Right renal cortex interstitium (tissue), 3 donors: ENCODE results near the gene RSPH10B2. TPM values are rescaled to one million over a fixed set of nuclear protein-coding genes. Genes with fewer than 3 reads are reported as not detected.
A peak's percentile ranks its signal among the peaks of the same experiment; 100 is the strongest.
"Not testable (repeated sequence)": the region's sequence is repeated elsewhere in the genome, so short reads cannot be mapped to it uniquely, and the experiment has no call there.

ENCODE experiments used
- DNase-seq, 3 donors: peaks; one replicate each; pipeline ENCODE4 v3.0.0-alpha.2; 2013; ENCODE audit warnings: low read depth in 3 of 3, low spot score in 2 of 3
- polyA plus RNA-seq, 3 donors: library from polyadenylated mRNA; unstranded; fragments of 120-200 nt; gene quantifications; one replicate each; pipeline ENCODE4 v1.2.1, GENCODE V29; 2013; ENCODE audit not compliant: insufficient read length in 3 of 3

Gene RSPH10B2
- polyA plus RNA-seq, result 1 to 10 TPM in 1 of 3 donors, under 1 TPM in 2; 0.50 to 1.1 (median 0.96) TPM

GRCh38 chr7:6753964-6754363 lies at the start of gene RSPH10B2:
RSPH10B2 (plus strand) TSS chr7:6754103; CDS start chr7:6757678, 3,575 bp downstream.
- not testable (repeated sequence) for DNase-seq

- DNase-seq, result no peak
Observed at GRCh38 chr7:6705959-6706665, 47.8 kb upstream of the RSPH10B2 start.

GRCh38 chr7:6706666-6707407 lies 47.1 kb upstream of the RSPH10B2 start, which contains the start of gene ZNF12:
ZNF12 (minus strand) TSS chr7:6706947; CDS start chr7:6705173, 1,774 bp downstream.
- DNase-seq, result peak; percentile 83 to 92 (median 89)

GRCh38 chr7:6708304-6708703 lies 45.6 kb upstream of the RSPH10B2 start:
- DNase-seq, result no peak

GRCh38 chr7:6709808-6710207 lies 44.1 kb upstream of the RSPH10B2 start:
- no peak for DNase-seq

GRCh38 chr7:6714360-6714759 lies 39.5 kb upstream of the RSPH10B2 start:
- no peak for DNase-seq

- DNase-seq, result not testable (repeated sequence)
Observed at GRCh38 chr7:6715898-6716297, 38.0 kb upstream of the RSPH10B2 start.

- DNase-seq, result no peak
Observed at GRCh38 chr7:6718124-6718523, 35.8 kb upstream of the RSPH10B2 start.

GRCh38 chr7:6724351-6724750 lies 29.6 kb upstream of the RSPH10B2 start:
- not testable (repeated sequence) for DNase-seq

- DNase-seq, result no peak
Observed at GRCh38 chr7:6725003-6725402, 28.9 kb upstream of the RSPH10B2 start.

- not testable (repeated sequence) for DNase-seq
Observed at GRCh38 chr7:6726341-6726740, 27.6 kb upstream of the RSPH10B2 start.

- DNase-seq, result peak in 2 of 3 donors; percentile 27 to 34
Observed at GRCh38 chr7:6727663-6728062, 26.2 kb upstream of the RSPH10B2 start.

- DNase-seq, result not testable (repeated sequence)
Observed at GRCh38 chr7:6728893-6729491, 24.9 kb upstream of the RSPH10B2 start.

- DNase-seq, result peak; percentile 74 to 86 (median 80)
Observed at GRCh38 chr7:6729492-6730342, 24.2 kb upstream of the RSPH10B2 start.

GRCh38 chr7:6730343-6730633 lies 23.6 kb upstream of the RSPH10B2 start:
- peak in 2 of 3 donors; percentile 6 to 25 for DNase-seq

GRCh38 chr7:6738415-6738814 lies 15.5 kb upstream of the RSPH10B2 start:
- not testable (repeated sequence) for DNase-seq

GRCh38 chr7:6744410-6745100 lies 9.3 kb upstream of the RSPH10B2 start:
- not testable (repeated sequence) for DNase-seq

GRCh38 chr7:6749335-6749734 lies 4.6 kb upstream of the RSPH10B2 start:
- not testable (repeated sequence) for DNase-seq

- DNase-seq, result not testable (repeated sequence)
Observed at GRCh38 chr7:6750173-6750572, 3.7 kb upstream of the RSPH10B2 start.

GRCh38 chr7:6761186-6761585 lies 7.3 kb downstream of the RSPH10B2 start:
- DNase-seq, result not testable (repeated sequence)
